Small intestine (tissue), 7 donors: Measurements from ENCODE around the gene FCGBP. TPM values are rescaled to one million over a fixed set of nuclear protein-coding genes. Genes with fewer than 3 reads are reported as not detected.
"Not testable (repeated sequence)": the region's sequence is repeated elsewhere in the genome, so short reads cannot be mapped to it uniquely, and the experiment has no call there.

Source experiments
- DNase-seq, 2 donors: peaks; one replicate each; pipeline versions ENCODE4 v3.0.0 to v3.0.0-alpha.2; 2013
- FAIRE-seq: peaks from 2 replicates; lab custom pipeline; 2012; peaks lifted over from hg19 to GRCh38; lab: Jason Lieb, UNC
- H3K27ac ChIP-seq, 3 donors: one replicate each; pipeline ENCODE4 v1.5.1; 2013; ENCODE audit warnings: low read length in 2 of 3, mild to moderate bottlenecking in 2 of 3, control low read depth in 1 of 3, inconsistent platforms in 1 of 3, low read depth in 1 of 3, moderate library complexity in 1 of 3
- H3K27me3 ChIP-seq, 3 donors: one replicate each; pipeline ENCODE4 v1.6.1; 2013; ENCODE audit warnings: low read length in 3 of 3, inconsistent platforms in 1 of 3; ENCODE audit not compliant: control insufficient read depth in 3 of 3, insufficient read depth in 3 of 3
- H3K36me3 ChIP-seq, 3 donors: one replicate each; pipeline ENCODE4 v1.6.1; 2013; ENCODE audit warnings: low read length in 3 of 3, inconsistent platforms in 1 of 3, low read depth in 1 of 3, mild to moderate bottlenecking in 1 of 3, moderate library complexity in 1 of 3; ENCODE audit not compliant: control insufficient read depth in 3 of 3, insufficient read depth in 2 of 3
- H3K4me1 ChIP-seq, 3 donors: one replicate each; pipeline ENCODE4 v1.6.1; 2013; ENCODE audit warnings: low read length in 2 of 3, inconsistent platforms in 1 of 3, low read depth in 1 of 3, mild to moderate bottlenecking in 1 of 3, moderate library complexity in 1 of 3; ENCODE audit not compliant: control insufficient read depth in 3 of 3, insufficient read depth in 2 of 3
- H3K4me3 ChIP-seq, 3 donors: one replicate each; pipeline ENCODE4 v1.5.1; 2013; ENCODE audit warnings: low read length in 3 of 3, control low read depth in 1 of 3, inconsistent platforms in 1 of 3, low read depth in 1 of 3, mild to moderate bottlenecking in 1 of 3, moderate library complexity in 1 of 3
- H3K9me3 ChIP-seq, 2 donors: one replicate each; pipeline ENCODE4 v1.6.1; 2013; ENCODE audit warnings: low read depth in 1 of 2, low read length in 1 of 2; ENCODE audit not compliant: control insufficient read depth in 2 of 2, insufficient read depth in 1 of 2
- WGBS, 3 donors: extraction: QIAGEN DNeasy Blood & Tissue Kit; methylation state at CpG; one replicate each; pipeline ENCODE4 v1.1.7; 2013; 5-methylcytosine and 5-hydroxymethylcytosine counted together
- polyA plus RNA-seq, 4 donors: library from polyadenylated mRNA; stranded (reverse) in 3 of 4; unstranded in 1 of 4; fragments of 200-250 nt in 3 of 4; fragments of 120-200 nt in 1 of 4; gene quantifications; one replicate each; pipeline versions ENCODE4 v1.2.1 to v1.2.3, GENCODE V29; 2013
- donor health status: healthy with polysubstance abuse.
- donor health status: control.
- donor health status: control.
- donor health status: Bipolar disorder and iron deficiency.
- donor health status: healthy.

The FCGBP gene
- polyA plus RNA-seq, 4 donors: 17.0 to 743 (median 81.2) TPM

DNA sequence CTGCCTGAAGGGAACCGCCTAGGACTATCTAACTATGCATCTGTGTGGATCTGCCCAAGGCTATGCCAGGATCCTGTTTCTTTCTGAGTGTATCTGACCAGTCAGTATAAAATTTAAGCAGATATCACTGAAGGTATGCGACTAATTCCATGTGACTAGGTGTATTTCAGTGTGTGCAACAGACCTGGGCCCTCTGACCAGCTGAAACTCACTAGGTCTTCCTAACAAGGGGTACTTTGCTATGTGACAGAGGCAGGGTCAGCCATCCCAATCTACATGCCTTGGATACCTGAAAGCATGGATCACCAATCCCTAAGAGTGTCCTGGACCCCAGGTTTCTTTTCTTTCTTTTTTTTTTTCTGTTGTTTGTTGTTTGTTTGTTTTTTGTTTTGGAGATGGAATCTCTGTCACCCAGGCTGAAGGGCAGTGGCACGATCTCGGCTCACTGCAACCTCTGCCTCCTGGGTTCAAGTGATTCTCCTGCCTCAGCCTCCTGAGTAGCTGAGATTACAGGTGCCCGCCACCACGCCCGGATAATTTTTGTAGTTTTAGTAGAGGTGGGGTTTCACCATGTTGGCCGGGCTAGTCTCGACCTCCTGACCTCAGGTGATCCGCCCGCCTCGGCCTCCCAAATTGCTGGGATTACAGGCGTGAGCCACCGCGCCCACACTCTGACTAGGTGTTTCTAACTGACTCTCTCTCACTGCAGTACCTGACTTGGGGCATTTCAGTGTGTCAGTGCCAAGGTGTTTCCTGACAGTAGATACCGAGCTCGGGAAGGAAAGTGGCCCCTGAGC lies 43.5 kb downstream of the FCGBP start:
- peak in 1 of 2 donors; percentile 29 for DNase-seq

DNA sequence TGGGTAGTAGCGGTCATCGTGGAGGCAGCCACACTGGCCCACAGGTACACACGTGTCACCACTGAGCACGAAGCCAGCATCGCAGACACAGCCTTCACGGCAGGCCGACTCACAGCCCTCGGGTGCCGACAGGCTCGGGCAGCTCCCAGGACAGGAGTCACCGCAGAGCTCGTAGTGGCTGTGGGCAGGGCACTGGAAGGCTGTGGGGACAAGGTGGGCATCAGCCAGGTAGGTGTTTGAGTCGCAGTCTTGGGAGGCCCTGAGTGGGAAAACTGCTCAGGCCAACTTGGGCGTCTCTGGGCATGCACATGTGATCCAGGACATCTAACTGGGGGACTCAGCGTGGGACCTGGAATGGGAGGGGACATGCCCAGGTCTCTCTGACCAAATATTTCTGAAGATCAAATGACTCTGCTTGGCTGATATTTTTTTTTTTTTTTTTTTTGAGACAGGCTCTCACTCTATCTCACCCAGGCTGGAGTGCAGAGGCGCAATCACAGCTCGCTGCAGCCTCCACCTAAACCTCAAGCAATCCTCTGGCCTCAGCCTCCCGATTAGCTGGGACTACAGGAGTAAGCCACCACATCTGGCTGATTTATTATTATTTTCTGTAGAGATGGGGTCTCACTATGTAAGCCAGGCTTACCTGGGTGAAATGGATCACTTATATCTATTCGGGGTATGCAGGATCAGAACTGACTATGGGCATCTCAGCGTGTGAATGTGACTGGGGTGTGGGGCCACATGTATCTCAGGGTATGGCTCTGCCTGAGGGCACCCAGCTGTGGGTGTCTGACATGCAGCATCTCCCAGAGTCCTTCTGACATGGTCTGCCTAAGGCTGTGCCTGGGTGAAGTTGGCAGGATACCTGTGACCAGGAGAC lies 44.3 kb downstream of the FCGBP start:
- H3K36me3 ChIP-seq: peaks cover 0 to 24% (median 0%) of the 10 kb centered on the region in 3 donors
- H3K4me1 ChIP-seq, FAIRE-seq, H3K27me3 ChIP-seq, H3K9me3 ChIP-seq, H3K4me3 ChIP-seq, DNase-seq, H3K27ac ChIP-seq: not testable (repeated sequence)
- WGBS, 3 donors: 93 to 95% (median 94%) methylated on average over 17 to 18 of the region's 20 CpGs

More for the DNA sequence above, 43.5 kb downstream of the FCGBP start:
- no peak overlapping the region for H3K27ac ChIP-seq
- FAIRE-seq: no peak
- no peaks in the 10 kb centered on the region for H3K4me1 ChIP-seq
- H3K9me3 ChIP-seq: no peaks in the 10 kb centered on the region
- H3K27me3 ChIP-seq: peaks cover 0 to 2% (median 2%) of the 10 kb centered on the region in 3 donors
- 60 to 75% (median 64%) methylated on average over 17 of the region's 17 CpGs for WGBS, 3 donors
- no peak overlapping the region for H3K4me3 ChIP-seq
- H3K36me3 ChIP-seq: peaks cover 0 to 22% (median 0%) of the 10 kb centered on the region in 3 donors

DNA sequence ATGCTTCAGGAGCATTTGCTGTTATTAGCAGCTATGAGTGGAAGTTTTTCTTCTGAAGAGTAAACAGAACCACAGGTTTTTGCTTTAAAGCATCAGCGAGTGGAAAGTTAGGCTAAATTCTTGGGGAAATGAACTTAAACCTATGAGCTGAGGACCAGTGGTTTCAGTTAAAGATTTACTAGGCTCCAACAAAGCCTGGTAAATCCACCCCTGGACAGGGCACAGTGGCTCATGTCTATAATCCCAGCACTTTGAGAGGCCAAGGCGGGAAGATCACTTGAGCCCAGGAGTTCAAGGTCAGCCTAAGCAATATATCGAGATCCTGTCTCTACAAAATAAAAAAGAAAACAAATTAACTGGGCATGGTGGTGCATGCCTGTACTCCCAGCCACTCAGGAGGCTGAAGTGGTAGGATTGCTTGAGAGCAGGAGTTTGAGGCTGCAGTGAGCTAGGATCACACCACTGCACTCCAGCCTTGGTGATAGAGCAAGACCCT lies 46.9 kb downstream of the FCGBP start:
- FAIRE-seq, H3K27me3 ChIP-seq: not testable (repeated sequence)

DNA sequence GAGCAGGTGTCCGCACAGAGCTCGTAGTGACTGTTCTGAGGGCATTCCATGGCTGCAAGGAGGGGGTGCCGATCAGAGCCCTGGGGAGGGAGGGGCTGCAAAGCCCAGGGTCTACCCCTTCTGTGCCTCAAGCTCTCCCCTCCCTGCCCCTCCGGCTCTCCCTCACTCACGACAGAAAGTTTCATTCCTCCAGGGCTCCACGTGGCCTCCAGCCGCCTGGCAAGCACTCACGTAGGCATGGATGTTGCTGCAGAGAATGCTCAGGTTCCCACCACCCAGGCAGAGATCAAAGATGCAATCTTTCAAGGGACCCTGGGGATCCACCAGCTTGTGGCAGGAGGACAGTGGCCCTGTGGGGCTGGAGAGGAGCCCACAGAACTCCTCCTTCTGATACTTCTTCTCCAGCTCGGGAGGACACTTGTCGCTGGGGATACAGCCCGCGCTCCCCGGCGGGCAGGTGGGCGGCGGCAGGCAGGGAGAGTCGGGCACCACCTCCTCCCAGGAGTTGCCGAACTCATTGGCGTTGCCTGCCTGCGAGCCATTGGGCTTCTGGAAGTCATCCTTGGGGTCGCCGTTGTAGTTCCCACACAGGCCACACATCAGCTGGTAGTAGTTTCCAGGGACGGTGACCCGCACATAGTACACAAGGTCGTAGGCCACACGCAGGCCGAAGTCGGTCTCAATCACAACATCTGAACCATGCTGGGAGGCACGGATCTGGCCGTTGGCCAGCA lies 48.4 kb downstream of the FCGBP start:
- WGBS, 3 donors: 88 to 92% (median 91%) methylated on average over 12 to 23 of the region's 30 CpGs
- not testable (repeated sequence) for DNase-seq, FAIRE-seq, H3K27ac ChIP-seq, H3K27me3 ChIP-seq, H3K4me1 ChIP-seq, H3K4me3 ChIP-seq, H3K36me3 ChIP-seq, H3K9me3 ChIP-seq

More for the DNA sequence above, 46.9 kb downstream of the FCGBP start:
- DNase-seq, H3K4me3 ChIP-seq, H3K9me3 ChIP-seq, H3K4me1 ChIP-seq, H3K27ac ChIP-seq: not testable (repeated sequence)
- peaks cover 0 to 20% (median 0%) of the 10 kb centered on the region in 3 donors for H3K36me3 ChIP-seq
- 8 to 41% (median 30%) methylated on average over 2 to 3 of the region's 3 CpGs for WGBS, 3 donors

DNA sequence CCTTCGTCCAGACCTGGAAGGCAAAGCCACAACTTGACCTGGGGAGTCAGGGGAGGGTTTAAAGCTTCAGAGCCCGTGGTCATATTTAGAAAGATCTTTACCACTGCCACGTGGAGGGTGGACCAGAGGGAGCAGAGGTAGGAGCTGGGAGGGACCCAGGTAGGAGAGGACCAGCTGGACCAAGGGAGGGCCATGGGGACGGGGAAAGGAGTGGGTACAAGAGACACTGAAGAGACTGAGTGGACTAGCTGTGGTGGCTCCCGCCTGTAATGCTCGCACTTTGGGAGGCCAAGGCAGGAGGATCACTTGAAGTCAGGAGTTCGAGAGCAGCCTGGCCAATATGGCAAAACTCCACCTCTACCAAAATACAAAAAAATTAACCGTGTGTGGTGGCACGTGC lies 49.7 kb downstream of the FCGBP start:
- 78 to 89% (median 80%) methylated on average over 2 to 3 of the region's 9 CpGs for WGBS, 3 donors
- not testable (repeated sequence) for H3K9me3 ChIP-seq

More for the DNA sequence above, 49.7 kb downstream of the FCGBP start:
- H3K4me3 ChIP-seq, H3K36me3 ChIP-seq, H3K27me3 ChIP-seq, H3K4me1 ChIP-seq, FAIRE-seq, DNase-seq, H3K27ac ChIP-seq: not testable (repeated sequence)

Other genes with a start within 250 kb of the FCGBP start
- 1 to 10 TPM in 1 of 4 donors, not detected in 3; 5.1 TPM for gene LGALS14, start 230.2 kb downstream of the FCGBP start, polyA plus RNA-seq
- gene CLC, start 196.6 kb downstream of the FCGBP start, polyA plus RNA-seq: 10 to 100 TPM in 1 of 4 donors, 1 to 10 TPM in 1, not detected in 2; 1.2 to 27.3 TPM
- gene LEUTX, start 155.8 kb downstream of the FCGBP start, polyA plus RNA-seq: not detected
- 10 to 100 TPM in 3 of 4 donors, 1 to 10 TPM in 1; 8.6 to 31.2 (median 11.4) TPM for gene DYRK1B, start 100.5 kb downstream of the FCGBP start, polyA plus RNA-seq
- gene FBL, start 88.3 kb downstream of the FCGBP start, polyA plus RNA-seq: 100 to 1,000 TPM; 109 to 447 (median 199) TPM
- 100 to 1,000 TPM in 1 of 4 donors, 10 to 100 TPM in 3; 70.4 to 111 (median 91.6) TPM for gene PSMC4, start 36.5 kb upstream of the FCGBP start, polyA plus RNA-seq
- 1 to 10 TPM in 2 of 4 donors, under 1 TPM in 2; under 0.01 to 3.3 (median 0.92) TPM for gene ZNF546, start 62.4 kb upstream of the FCGBP start, polyA plus RNA-seq
- 10 to 100 TPM in 1 of 4 donors, 1 to 10 TPM in 3; 1.1 to 22.6 (median 5.7) TPM for gene ZNF780B, start 121.6 kb upstream of the FCGBP start, polyA plus RNA-seq
- 10 to 100 TPM; 11.2 to 18.6 (median 17.5) TPM for gene ZNF780A, start 156.3 kb upstream of the FCGBP start, polyA plus RNA-seq